NOMO-1 (cell line): ENCODE measurements around the gene ZNF638.

Experiments
- DNase-seq, 2 experiments: peaks; one replicate each; lab custom pipeline; 2025; ENCODE audit not compliant: unreplicated experiment in 2 of 2; lab: John Stamatoyannopoulos, UW

Gene ZNF638

GRCh38 chr2:71467180-71467815 is 135.7 kb downstream of the ZNF638 start:
- DNase-seq, result no peak

GRCh38 chr2:71468279-71469015 is 136.9 kb downstream of the ZNF638 start:
- DNase-seq, result no peak

- DNase-seq, result no peak
Measured at GRCh38 chr2:71469403-71470398, 138.1 kb downstream of the ZNF638 start.

- DNase-seq, result no peak
Measured at GRCh38 chr2:71471276-71471675, 139.7 kb downstream of the ZNF638 start.

- DNase-seq, result no peak
Measured at GRCh38 chr2:71472019-71472418, 140.4 kb downstream of the ZNF638 start.

GRCh38 chr2:71473346-71474031 is 141.9 kb downstream of the ZNF638 start:
- DNase-seq, result no peak

GRCh38 chr2:71474116-71474743 is 142.6 kb downstream of the ZNF638 start:
- DNase-seq, result peak; percentile 74 to 78

GRCh38 chr2:71474744-71475397 is 143.3 kb downstream of the ZNF638 start:
- DNase-seq, result no peak

GRCh38 chr2:71476495-71476894 is 144.9 kb downstream of the ZNF638 start:
- no peak for DNase-seq

- DNase-seq, result peak; percentile 33 to 74
Measured at GRCh38 chr2:71477231-71477691, 145.7 kb downstream of the ZNF638 start.

- DNase-seq, result no peak
Measured at GRCh38 chr2:71478806-71479205, 147.2 kb downstream of the ZNF638 start.

GRCh38 chr2:71479261-71479660 is 147.7 kb downstream of the ZNF638 start:
- DNase-seq, result no peak

- DNase-seq, result no peak
Measured at GRCh38 chr2:71481111-71481510, 149.5 kb downstream of the ZNF638 start.

- no peak for DNase-seq
Measured at GRCh38 chr2:71482055-71482454, 150.5 kb downstream of the ZNF638 start.

- no peak for DNase-seq
Measured at GRCh38 chr2:71483246-71483645, 151.7 kb downstream of the ZNF638 start.

GRCh38 chr2:71484354-71484753 is 152.8 kb downstream of the ZNF638 start:
- DNase-seq, result no peak
